Renal cortical epithelial cell (primary cell): ENCODE data around the gene CLCA1. TPM values are rescaled to one million over a fixed set of nuclear protein-coding genes. Genes with fewer than 3 reads are reported as not detected.

ENCODE experiments used
- DNase-seq: peaks from one replicate; pipeline ENCODE4 v3.0.0-alpha.2; 2011; ENCODE audit warnings: low read depth
- total RNA-seq: library from RNA; depleted of rRNA; stranded (reverse); fragments of >200 nt; gene quantifications from 2 replicates; pipeline ENCODE4 v1.2.3, GENCODE V29; 2014

CLCA1 gene
- total RNA-seq, 1 donor from 2014 or later = not detected

DNA sequence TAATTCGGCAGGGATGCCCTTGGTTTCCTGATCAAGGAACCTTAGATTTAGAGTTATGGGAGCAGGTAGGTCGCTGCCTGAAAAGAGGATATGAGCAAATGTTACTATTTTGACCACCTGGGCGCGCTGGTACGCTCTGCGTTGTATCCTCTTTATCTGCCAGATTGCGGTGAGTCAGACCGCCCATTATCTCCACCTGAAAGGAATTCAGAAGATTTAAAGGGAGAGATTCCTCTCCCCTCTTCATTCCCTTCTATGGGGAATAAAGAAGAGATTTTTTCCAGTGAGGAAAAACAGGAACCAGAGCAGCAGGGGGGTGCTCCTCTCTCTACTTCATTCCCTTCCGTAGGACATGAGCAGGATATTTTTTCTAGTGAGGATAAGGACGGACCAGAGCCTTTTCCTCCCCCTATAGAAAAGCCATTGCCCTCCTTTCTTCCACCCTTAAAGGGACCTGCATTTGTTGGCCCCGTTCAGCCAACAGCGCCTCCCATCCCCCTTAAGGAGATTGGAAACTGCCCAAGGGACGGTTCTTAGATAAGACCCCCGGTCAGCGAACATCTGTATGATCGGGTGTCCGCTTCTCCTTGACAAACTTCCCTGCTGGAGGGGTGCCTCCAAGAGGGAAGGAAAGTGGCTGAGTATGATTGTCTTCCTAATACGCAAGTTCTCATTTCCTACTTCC lies 34.1 kb downstream of the CLCA1 start:
- no peak for DNase-seq

DNA sequence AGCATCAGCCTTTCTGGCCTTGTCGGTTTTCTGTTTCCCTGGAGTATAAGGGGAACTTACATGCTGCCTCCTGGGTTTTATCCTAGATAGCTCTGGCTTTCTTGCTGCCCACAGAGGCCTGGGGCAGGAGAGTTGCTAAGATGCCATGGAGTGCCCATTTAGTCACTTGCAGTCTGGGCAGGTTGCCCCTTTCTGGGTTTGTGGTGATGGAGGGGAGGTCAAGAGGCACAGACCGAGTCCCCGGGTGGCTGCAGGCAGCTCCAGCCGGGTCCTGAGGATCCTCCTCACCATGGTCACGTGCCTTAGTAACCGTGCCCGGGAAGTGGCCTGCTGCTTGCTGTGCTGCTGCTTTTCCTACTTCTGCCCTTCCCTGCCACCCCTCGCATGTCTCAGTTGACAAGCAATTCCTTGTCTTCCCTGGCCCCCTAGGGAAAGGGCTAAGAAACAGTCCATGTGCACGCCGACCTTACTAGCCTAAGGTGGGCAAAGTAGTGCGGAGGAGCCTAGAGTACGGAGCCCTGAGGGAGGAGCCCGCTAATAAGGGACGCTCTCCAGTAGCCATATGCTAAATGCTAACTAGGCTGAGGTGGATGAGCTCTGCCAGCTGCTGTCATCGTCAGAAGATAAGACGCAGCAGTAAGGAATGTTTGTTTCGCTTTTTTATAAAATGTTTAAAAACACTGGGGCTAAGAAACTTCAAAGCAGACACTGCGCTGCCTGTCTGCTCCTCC lies 34.8 kb downstream of the CLCA1 start:
- DNase-seq = no peak

DNA sequence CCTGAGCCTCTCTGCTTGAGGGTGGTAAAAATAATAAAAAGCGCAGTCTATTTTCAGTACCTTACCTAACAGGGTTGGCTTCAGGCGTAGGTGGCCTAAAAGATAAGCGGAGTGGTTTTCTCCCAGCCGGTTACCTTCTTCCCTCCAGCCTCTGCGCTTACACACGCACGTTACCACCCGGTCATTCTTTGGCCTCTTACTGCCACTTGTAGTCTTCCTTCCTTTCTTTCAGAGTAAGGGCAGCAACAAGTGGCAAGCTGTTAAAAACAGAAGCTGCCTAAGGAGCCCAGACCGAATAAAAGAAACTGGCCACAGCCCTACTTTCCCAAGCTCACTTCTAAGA lies 35.4 kb downstream of the CLCA1 start:
- no peak for DNase-seq

DNA sequence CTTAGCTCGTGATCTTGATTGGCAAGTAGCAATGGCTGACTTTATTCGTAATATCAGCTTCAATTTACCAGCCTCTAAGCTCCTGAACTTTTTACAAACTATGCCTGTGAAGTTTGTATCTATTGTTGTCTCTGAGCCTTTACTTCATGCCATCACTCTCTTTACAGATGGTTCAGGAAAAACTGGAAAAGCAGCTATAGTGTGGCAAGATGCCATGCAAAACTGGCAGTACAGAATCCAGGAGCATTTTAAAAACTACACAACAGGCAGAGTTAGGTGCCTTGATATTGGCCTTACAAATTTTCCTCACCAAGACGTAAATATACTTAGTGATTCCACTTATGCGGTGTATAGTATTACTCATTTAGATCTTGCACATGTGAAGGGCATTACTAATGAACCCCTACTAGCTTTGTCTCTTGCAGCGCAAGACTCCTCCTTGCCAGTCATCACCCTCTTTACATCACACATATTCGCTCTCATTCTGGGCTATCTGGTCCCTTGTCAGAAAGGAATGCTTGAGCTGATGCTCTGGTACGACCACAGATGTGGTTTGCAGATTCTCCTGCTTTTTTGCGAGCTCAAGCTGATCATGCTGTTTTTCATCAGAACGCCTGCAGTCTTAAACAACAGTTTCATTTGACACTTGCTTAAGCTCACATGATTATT lies 36.3 kb downstream of the CLCA1 start:
- no peak for DNase-seq

DNA sequence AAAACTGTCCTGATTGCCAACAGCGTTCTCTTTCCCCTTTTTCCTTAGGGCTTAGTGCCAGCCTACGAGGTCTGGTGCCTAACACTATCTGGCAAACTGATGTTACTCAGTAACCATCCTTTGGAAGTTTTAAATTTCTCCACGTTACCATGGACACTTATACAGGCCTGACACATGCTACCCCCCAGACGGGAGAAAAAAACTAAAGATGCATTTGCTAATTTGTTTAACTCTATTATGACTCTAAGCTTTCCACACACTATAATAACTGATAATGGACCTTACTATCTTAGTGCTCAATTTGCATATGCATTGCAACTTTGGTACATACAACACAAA lies 36.8 kb downstream of the CLCA1 start:
- no peak for DNase-seq

DNA sequence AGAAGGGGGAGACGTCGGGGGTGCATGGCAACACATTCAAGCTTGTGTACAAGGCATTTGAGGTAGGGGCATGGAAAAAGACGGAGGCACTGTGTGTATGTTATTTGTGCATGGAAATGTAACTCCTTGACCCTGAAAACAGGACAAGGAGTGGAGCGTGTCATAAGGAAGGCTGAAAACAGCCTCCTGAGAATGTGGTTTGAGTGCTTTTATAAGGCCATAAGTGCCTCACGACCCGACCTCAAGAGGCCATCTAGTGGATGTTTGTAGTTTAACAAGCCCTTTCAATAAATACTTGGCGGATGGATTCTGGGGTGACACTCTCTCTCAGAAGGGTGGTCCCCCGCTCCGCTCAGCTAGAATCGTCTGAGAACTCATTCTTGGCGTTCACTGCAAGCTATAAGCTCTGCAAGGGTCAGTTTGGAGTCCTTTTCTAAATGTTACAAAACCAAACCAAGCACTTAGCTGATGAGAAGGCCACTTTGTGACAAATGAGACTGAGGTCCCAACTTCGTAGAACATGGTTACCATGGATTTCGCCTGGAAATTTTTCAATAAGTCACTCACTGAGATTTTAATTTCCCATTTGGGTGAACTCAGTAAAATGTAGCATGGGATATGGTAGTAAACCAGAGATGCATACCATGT lies 39.3 kb downstream of the CLCA1 start:
- peak; percentile 45 for DNase-seq

DNA sequence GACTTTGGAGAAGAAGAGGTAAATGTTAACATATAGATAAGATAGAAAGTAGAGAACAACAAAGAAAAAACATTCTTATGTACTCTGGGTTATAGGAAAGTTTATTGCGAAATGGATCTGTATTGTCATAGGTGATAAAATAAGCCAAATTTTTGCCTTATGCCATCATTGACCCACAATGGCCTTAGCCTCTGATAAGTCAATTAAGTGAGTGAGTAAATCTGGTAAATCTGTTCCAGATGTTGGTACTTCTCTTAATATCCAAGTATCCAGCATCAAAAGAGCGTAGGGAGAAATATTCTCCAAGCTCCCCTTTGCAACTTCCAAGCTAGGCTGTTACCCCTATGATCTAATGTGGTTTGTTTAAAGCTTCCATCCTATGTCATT lies 39.8 kb downstream of the CLCA1 start:
- DNase-seq = no peak

DNA sequence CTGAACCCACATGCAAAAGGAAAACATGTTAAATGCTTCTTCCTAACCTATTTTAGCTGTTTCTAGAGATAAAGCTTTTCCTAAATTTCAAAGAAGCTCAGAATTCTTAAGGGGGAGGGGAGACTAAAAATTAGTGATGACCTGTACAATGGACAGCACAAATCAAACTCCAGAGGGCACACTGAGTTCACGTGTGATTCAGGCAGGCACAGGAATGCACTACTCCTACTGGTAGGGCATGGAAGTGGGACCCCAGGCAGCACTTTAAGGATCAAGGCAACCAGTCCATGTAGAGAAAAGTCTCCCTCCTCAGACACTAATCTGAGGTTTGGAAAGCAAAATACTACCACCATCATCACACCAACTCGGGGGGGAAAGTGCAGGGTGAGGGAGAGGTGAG lies 46.9 kb downstream of the CLCA1 start:
- DNase-seq = peak; percentile 63

DNA sequence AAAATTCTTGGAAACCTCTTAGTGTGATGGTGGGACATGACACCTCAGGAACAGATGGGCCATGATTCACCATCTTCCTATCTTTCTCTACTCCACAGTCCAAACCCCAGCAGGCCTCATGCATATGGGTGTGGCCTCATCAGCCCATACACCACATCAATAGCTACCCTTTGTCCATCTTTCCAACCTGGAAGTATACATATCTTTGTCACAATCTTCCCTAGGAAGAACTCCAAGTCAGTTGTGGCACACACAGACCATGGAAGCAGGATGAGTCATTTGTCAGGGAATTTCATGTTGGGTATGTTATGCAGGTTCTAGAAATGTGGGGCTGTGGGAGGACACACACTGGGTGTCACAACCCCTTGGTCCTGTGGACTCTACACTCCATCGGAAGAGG lies 47.6 kb downstream of the CLCA1 start:
- peak; percentile 33 for DNase-seq

DNA sequence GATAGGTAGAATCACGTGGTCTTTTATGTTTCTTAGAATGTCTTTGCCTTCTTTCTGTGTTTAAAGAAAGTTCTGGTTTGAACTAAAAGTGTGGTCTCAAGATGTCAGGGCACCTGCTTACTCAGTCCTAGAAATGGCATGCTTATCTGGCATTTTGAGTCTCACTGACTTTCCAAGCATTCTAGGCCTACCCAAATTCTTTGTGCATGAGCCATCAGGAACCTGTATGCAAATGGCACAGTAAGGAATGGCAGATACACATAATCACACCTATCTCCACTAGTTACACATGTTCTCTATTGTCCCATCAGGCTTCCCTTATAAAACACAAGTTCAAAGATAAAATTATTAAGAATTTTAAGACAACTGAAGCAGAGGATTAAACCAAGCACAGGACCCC lies 48.6 kb downstream of the CLCA1 start:
- DNase-seq = peak; percentile 81

DNA sequence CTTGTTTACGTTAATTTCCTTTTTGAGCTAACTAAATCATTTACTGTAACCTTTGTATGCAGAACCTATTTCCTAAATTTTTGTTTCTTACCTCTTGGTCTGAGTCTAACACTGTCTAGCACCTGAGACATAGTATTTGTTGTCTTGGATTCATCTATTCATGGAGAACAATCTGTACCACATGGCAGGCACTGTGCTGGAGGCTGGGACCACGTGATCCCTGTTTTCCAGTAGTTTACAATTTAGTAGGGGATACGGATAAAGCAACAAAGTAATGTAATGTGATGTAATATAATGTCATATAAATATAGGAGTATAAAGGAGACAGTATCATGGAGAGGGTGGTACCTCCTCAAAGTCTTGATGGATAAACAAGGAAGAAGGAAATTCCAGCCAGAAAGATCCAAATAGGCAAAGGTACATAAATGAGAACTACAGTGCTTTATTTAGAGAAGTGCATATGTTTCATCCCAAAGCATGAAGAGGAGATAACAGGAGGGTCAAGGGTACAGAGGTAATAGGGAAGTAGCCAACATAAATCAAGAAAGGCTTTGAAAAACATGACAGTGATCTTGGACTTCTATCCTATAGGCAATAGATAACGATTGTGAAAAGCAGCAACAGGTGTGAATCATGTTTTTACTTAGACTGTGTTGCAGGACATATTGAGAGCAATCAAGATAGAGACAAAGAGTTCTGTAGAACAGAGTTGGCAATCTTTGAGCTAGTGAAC lies 52.2 kb downstream of the CLCA1 start:
- no peak for DNase-seq

DNA sequence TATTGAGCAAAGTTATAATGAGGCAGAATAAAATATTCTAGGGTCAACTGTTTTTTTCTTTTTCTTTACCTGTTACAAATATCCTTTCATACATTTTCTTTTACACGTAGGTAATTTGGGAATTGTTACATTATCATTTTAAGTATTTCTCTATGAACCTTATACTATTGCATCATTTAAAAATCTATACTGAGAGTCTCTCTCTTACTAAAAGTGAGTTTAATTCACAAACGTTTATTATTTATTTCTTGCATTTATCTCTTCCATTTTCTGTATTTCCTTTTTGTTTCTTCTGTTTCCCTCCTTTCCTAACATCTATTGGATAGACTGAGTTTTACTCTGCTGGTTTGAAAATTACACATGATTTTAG lies 52.8 kb downstream of the CLCA1 start:
- no peak for DNase-seq

DNA sequence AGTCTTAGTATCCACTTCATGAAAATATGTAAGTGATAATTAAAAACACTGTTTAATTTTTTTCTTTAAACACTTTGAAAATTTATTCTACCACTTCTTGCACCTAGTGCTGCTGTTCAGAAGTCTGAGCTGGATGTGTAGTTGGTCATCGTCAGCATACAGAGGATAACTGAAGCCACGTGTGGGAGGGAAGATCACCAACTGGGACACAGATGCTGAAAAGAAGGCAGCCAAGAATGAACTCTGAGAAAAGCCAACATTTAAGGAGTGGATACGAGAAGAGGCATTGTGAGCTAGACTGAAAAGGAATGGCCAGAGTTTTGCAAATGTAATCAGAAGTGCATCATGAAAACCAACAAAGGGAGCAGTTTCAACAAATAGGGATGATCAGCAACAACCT lies 53.5 kb downstream of the CLCA1 start:
- DNase-seq = no peak

DNA sequence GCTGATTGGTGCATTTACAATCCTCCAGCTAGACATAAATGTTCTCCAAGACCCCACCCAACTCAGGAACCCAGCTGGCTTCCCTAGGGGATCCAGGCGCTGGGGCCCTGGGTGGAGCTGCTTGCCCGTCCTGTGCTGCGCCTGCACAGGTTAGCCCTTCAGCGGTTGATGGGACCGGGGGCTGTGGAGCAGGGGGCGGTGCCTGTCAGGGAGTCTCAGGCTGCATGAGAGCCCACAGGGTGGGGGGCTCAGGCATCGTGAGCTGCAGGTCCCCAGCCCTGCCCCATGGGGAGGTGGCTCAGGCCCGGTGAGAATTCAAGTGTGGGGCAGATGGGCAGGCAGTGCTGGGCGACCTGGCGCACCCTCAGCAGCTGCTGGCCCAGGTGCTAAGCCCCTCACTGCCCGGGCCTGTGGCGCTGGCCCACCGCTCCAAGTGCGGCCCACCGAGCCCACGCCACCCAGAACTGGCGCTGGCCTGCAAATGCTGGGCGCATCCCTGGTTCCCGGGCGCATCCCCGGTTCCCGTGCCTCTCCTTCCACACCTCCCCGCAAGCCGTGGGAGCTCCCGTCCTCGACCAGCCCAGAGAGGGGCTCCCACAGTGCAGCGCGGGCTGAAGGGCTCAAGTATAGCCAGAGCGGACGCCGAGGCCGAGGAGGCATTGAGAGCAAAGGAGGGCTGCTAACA lies 55.1 kb downstream of the CLCA1 start:
- DNase-seq = no peak

DNA sequence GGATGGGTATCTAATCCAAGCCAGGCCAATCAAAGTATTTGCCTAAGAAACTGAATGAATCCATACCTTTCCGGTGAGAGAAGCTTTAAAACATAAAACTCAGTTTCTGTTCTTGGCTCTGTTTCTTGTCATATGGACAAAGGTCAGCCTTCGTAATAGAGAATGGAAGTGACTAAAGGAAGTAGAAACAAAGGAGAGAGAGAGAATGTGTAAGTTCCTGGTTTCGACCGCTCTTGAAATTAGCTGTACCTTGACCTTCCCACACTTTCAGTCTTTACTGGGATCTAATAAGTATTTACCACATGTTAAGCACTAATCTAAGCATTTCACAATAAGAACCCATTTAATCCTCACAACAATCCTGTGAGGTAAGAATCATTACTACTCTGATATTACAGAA lies 58.6 kb downstream of the CLCA1 start:
- peak; percentile 31 for DNase-seq

DNA sequence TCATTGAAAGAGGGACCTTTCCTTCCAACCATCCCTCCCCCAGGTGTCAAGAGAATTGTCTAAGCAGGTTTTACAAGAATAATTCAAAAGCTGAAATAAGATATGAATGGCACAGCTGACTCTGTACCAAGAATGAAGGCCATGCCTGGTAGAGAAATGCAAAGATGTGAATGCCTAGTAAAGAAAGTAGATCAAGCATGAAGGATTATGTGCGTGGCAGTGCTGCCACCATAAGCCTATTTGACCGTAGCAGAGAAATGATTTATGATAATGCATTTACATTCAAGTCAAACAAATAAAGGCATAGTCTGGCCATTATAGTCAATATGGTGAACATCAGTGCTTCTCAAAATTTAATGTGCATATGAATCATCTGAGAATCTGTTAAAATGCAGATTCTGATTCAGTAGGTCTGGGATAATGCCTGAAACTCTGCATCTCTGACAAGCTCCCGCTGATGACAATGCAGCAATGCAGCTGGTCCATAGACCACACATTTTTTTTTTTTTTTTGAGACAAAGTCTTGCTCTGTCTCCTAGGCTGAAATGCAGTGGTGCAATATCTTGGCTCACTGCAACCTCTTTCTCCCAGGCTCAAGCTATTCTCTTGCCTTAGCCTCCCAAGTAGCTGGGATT lies 61.6 kb downstream of the CLCA1 start:
- no peak for DNase-seq

DNA sequence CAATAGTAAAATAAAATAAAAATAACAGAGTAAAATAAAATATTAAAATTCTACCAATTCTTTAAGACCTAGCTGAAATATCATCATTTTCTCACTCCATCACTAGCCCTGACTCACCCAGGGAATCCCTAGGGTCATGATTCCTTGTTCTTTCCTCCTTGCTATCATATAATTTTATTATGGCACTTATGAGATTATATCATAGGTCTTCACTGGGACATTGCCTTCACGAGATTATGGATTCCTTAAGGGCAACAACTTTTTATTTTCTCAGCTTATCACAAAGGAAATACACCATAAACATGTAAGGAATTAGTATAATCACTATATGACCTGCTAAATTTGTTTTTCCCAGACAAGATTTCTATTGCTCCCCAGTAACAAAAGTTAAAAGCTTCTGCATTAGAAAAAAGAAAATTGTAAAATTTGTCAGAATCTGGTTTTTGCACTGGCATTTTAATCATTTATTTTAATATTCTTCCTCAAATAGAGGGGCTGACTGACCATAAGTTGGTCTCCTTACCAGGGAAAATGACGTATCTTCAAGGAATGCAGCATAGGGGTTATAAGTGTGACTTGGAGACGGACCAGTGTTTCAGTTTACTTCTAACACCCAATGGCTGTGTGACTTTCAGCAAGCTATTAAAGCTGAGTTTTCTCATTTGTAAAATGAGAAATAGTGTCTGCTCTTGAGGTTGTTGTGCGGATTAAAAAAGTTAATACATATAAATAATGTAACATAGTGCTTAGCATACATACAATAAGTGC lies 69.4 kb downstream of the CLCA1 start:
- no peak for DNase-seq

DNA sequence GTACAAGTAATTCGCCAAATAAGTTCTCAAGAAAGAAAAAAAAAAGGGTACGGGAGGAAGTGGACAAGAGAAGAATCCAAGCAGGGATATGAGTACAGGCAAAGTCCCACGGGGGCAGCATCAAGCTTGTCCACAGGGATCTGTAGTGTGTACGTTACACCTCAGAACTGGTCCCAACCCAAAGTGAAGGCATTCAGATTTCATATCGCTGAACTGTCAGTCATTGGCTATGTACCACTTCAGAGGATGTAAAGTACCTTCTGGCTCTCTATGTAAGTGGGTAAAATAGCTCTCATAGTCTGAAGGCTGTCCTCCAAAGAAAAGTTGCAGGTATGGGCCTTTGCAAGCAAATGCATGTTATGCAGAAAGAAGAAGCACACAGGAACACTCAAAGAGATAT lies 70.0 kb downstream of the CLCA1 start:
- DNase-seq = no peak

DNA sequence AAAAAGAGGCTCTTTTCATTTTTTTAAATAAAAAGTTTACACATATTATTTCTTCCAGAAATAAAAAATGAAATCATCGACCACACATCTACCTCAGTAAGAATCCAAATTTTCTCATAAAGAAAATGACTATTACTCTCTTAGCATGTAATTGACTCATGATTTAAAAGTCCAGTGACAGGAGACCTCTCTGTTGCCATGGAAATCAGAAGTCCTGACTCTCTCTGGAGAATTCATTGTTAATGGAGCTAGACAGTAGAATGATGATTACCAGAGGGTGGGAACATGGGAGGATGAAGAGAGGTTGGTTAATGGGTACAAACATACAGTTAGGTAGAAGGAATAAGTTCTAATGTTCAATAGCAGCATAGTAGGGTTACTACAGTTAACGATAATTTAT lies 73.1 kb downstream of the CLCA1 start:
- DNase-seq = no peak

DNA sequence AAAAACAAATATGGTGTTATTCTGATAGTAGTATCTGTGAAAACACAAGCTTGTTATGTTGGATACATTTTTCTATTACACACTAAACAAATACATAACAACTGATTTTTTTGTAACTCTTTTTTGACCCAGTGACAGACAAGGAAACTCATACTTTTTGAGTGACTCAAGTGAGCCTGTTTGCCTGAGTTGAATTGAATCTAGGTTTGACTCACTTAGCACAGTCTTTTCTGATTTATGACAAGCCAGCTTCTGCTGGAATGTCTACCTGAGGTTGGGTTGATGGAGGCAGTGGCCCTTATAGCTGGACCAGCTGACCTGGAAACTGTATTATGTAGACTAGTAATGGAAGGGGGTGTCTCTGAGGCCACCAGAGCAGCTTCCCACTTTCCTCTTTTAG lies 73.9 kb downstream of the CLCA1 start:
- peak; percentile 81 for DNase-seq
